ENCODE data around the gene TAB3.

Gene TAB3

GRCh38 chrX:30885136-30885535, 3.9 kb downstream of the TAB3 start:
- DNase-seq: no peak

- no peak for DNase-seq
Measured at GRCh38 chrX:30883138-30883537, 5.9 kb downstream of the TAB3 start.

GRCh38 chrX:30881797-30882196, 7.3 kb downstream of the TAB3 start:
- DNase-seq: no peak

GRCh38 chrX:30881390-30881789, 7.7 kb downstream of the TAB3 start:
- no peak for DNase-seq

GRCh38 chrX:30880058-30880457, 9.0 kb downstream of the TAB3 start:
- DNase-seq: no peak

GRCh38 chrX:30876367-30876766, 12.7 kb downstream of the TAB3 start:
- no peak for DNase-seq

- DNase-seq: no peak
Measured at GRCh38 chrX:30875957-30876356, 13.1 kb downstream of the TAB3 start.

GRCh38 chrX:30874851-30875250, 14.2 kb downstream of the TAB3 start:
- no peak for DNase-seq

- DNase-seq: no peak
Measured at GRCh38 chrX:30870572-30870971, 18.5 kb downstream of the TAB3 start.

- no peak for DNase-seq
Measured at GRCh38 chrX:30865612-30866011, 23.4 kb downstream of the TAB3 start.

GRCh38 chrX:30865015-30865414, 24.0 kb downstream of the TAB3 start:
- DNase-seq: no peak

- DNase-seq: no peak
Measured at GRCh38 chrX:30864383-30864785, 24.7 kb downstream of the TAB3 start.

- DNase-seq: no peak
Measured at GRCh38 chrX:30863974-30864373, 25.1 kb downstream of the TAB3 start.

- no peak for DNase-seq
Measured at GRCh38 chrX:30858098-30858497, 31.0 kb downstream of the TAB3 start.

GRCh38 chrX:30851449-30851848, 37.6 kb downstream of the TAB3 start:
- no peak for DNase-seq

- no peak for DNase-seq
Measured at GRCh38 chrX:30835373-30835772, 53.7 kb downstream of the TAB3 start.

GRCh38 chrX:30833896-30834295, 55.2 kb downstream of the TAB3 start:
- no peak for DNase-seq

GRCh38 chrX:30831082-30831481, 58.0 kb downstream of the TAB3 start:
- no peak for DNase-seq

- DNase-seq: no peak
Measured at GRCh38 chrX:30830326-30830943, 58.6 kb downstream of the TAB3 start.

- no peak for DNase-seq
Measured at GRCh38 chrX:30824275-30824674, 64.8 kb downstream of the TAB3 start.

- no peak for DNase-seq
Measured at GRCh38 chrX:30822764-30823163, 66.3 kb downstream of the TAB3 start.

GRCh38 chrX:30822068-30822681, 66.9 kb downstream of the TAB3 start:
- DNase-seq: no peak

GRCh38 chrX:30821116-30821515, 67.9 kb downstream of the TAB3 start:
- no peak for DNase-seq

- no peak for DNase-seq
Measured at GRCh38 chrX:30819080-30819479, 70.0 kb downstream of the TAB3 start.

- no peak for DNase-seq
Measured at GRCh38 chrX:30816079-30816478, 73.0 kb downstream of the TAB3 start.
